Astrocyte of the hippocampus (primary cell): ENCODE data around the gene CYLD.

Source experiments
- DNase-seq: peaks from one replicate; pipeline ENCODE4 v3.0.0; 2011; ENCODE audit warnings: low read depth, low spot score

The CYLD gene

GRCh38 chr16:50711040-50711439 lies 30.8 kb upstream of the CYLD start:
- DNase-seq: no peak

GRCh38 chr16:50711862-50712559 lies 29.9 kb upstream of the CYLD start:
- no peak for DNase-seq

- DNase-seq: no peak
Measured at GRCh38 chr16:50712560-50712898, 29.4 kb upstream of the CYLD start.

GRCh38 chr16:50712956-50713355 lies 28.9 kb upstream of the CYLD start:
- no peak for DNase-seq

GRCh38 chr16:50717091-50717490 lies 24.8 kb upstream of the CYLD start:
- DNase-seq: no peak

- no peak for DNase-seq
Measured at GRCh38 chr16:50717494-50717893, 24.4 kb upstream of the CYLD start.

GRCh38 chr16:50718061-50718760 lies 23.7 kb upstream of the CYLD start:
- DNase-seq: no peak

- no peak for DNase-seq
Measured at GRCh38 chr16:50718761-50719400, 23.0 kb upstream of the CYLD start.

- DNase-seq: no peak
Measured at GRCh38 chr16:50719401-50720337, 22.2 kb upstream of the CYLD start.

- no peak for DNase-seq
Measured at GRCh38 chr16:50721549-50722404, 20.1 kb upstream of the CYLD start.

GRCh38 chr16:50722405-50722737 lies 19.5 kb upstream of the CYLD start:
- DNase-seq: no peak

GRCh38 chr16:50722960-50723359 lies 18.9 kb upstream of the CYLD start:
- DNase-seq: no peak

- DNase-seq: no peak
Measured at GRCh38 chr16:50724306-50724705, 17.6 kb upstream of the CYLD start.

- no peak for DNase-seq
Measured at GRCh38 chr16:50731130-50731988, 10.5 kb upstream of the CYLD start.

- no peak for DNase-seq
Measured at GRCh38 chr16:50731989-50732832, 9.7 kb upstream of the CYLD start.

GRCh38 chr16:50733468-50733867 lies 8.4 kb upstream of the CYLD start:
- no peak for DNase-seq

GRCh38 chr16:50735629-50736122 lies 6.2 kb upstream of the CYLD start:
- no peak for DNase-seq

GRCh38 chr16:50736448-50736847 lies 5.4 kb upstream of the CYLD start:
- no peak for DNase-seq

GRCh38 chr16:50737420-50737959 lies 4.4 kb upstream of the CYLD start:
- DNase-seq: no peak
